HepG2 (cell line): ENCODE results near the gene LYSMD3. TPM values are rescaled to one million over a fixed set of nuclear protein-coding genes. Genes with fewer than 3 reads are reported as not detected.

Experiments
- ARNTL ChIP-seq: sonication (generic); formaldehyde crosslinking; IDR thresholded peaks from 2 replicates; pipeline ENCODE4 v1.4.0; 2020; ENCODE audit warnings: mild to moderate bottlenecking, missing genetic modification reagents
- ATAD3A ChIP-seq: sonication (generic); formaldehyde crosslinking; IDR thresholded peaks from 2 replicates; pipeline ENCODE4 v1.4.0; 2020; ENCODE audit warnings: missing genetic modification reagents
- CHD2 ChIP-seq: IDR thresholded peaks from 2 replicates; pipeline ENCODE4 v1.6.1; 2011; ENCODE audit warnings: low read depth, low read length, improper control_type of control experiment
- CSRNP2 ChIP-seq: sonication (generic); formaldehyde crosslinking; conservative IDR thresholded peaks from 2 replicates; pipeline ENCODE4 v1.8.0; 2022; ENCODE audit warnings: low read depth, missing genetic modification reagents
- ETV6 ChIP-seq: sonication (generic); formaldehyde crosslinking; conservative IDR thresholded peaks from 2 replicates; pipeline ENCODE4 v1.4.0; 2020; ENCODE audit warnings: missing genetic modification reagents
- FOXP4 ChIP-seq: sonication (generic); formaldehyde crosslinking; IDR thresholded peaks from 2 replicates; pipeline ENCODE4 v1.4.0; 2020; ENCODE audit warnings: missing genetic modification reagents
- HOXA9 ChIP-seq: sonication (generic); formaldehyde crosslinking; IDR thresholded peaks from 2 replicates; pipeline ENCODE4 v1.8.1; 2022; ENCODE audit warnings: missing genetic modification reagents, mild to moderate bottlenecking, moderate library complexity, borderline replicate concordance
- JUN ChIP-seq: sonication (generic); formaldehyde crosslinking; IDR thresholded peaks from 2 replicates; pipeline ENCODE4 v1.4.0; 2020; ENCODE audit warnings: mild to moderate bottlenecking, missing genetic modification reagents
- PHF21A ChIP-seq: sonication (generic); formaldehyde crosslinking; IDR thresholded peaks from 2 replicates; pipeline ENCODE4 v1.5.0; 2020; ENCODE audit warnings: mild to moderate bottlenecking, missing genetic modification reagents
- PHF8 ChIP-seq: sonication (generic); formaldehyde crosslinking; IDR thresholded peaks from 2 replicates; pipeline ENCODE4 v1.5.0; 2020; ENCODE audit warnings: missing genetic modification reagents
- PRDM4 ChIP-seq: sonication (generic); formaldehyde crosslinking; IDR thresholded peaks from 2 replicates; pipeline ENCODE4 v1.9.0; 2021; ENCODE audit warnings: missing genetic modification reagents, borderline replicate concordance
- RORA ChIP-seq: sonication (generic); formaldehyde crosslinking; IDR thresholded peaks from 2 replicates; pipeline ENCODE4 v1.5.0; 2020; ENCODE audit warnings: mild to moderate bottlenecking, missing genetic modification reagents, moderate library complexity
- ZNF292 ChIP-seq: sonication (generic); formaldehyde crosslinking; IDR thresholded peaks from 2 replicates; pipeline ENCODE4 v1.8.1; 2022; ENCODE audit warnings: mild to moderate bottlenecking, low read depth, missing genetic modification reagents, borderline replicate concordance
- ZNF333 ChIP-seq: sonication (generic); formaldehyde crosslinking; IDR thresholded peaks from 2 replicates; pipeline ENCODE4 v1.4.0; 2020; ENCODE audit warnings: mild to moderate bottlenecking, missing genetic modification reagents, borderline replicate concordance
- ZNF564 ChIP-seq: sonication (generic); formaldehyde crosslinking; IDR thresholded peaks from 2 replicates; pipeline ENCODE4 v1.8.1; 2023; ENCODE audit warnings: mild to moderate bottlenecking, missing genetic modification reagents
- ZNF569 ChIP-seq: sonication (generic); formaldehyde crosslinking; IDR thresholded peaks from 2 replicates; pipeline ENCODE4 v1.5.0; 2020; ENCODE audit warnings: mild to moderate bottlenecking, missing genetic modification reagents, moderate library complexity, borderline replicate concordance
- ZNF639 ChIP-seq: conservative IDR thresholded peaks from 2 replicates; pipeline ENCODE4 v1.6.1; 2018; ENCODE audit warnings: missing genetic modification reagents
- ZNF691 ChIP-seq: sonication (generic); formaldehyde crosslinking; IDR thresholded peaks from 2 replicates; pipeline ENCODE4 v1.4.0; 2020; ENCODE audit warnings: missing genetic modification reagents, low read depth, mild to moderate bottlenecking, borderline replicate concordance
- ZSCAN12 ChIP-seq: sonication (generic); formaldehyde crosslinking; IDR thresholded peaks from 2 replicates; pipeline ENCODE4 v1.9.0; 2021; ENCODE audit warnings: mild to moderate bottlenecking, missing genetic modification reagents
- ZSCAN21 ChIP-seq: sonication (generic); formaldehyde crosslinking; IDR thresholded peaks from 2 replicates; pipeline ENCODE4 v1.8.0; 2022; ENCODE audit warnings: mild to moderate bottlenecking, missing genetic modification reagents, moderate library complexity, borderline replicate concordance
- ZSCAN25 ChIP-seq: sonication (generic); formaldehyde crosslinking; IDR thresholded peaks from 2 replicates; pipeline ENCODE4 v1.8.0; 2022; ENCODE audit warnings: mild to moderate bottlenecking, missing genetic modification reagents
- polyA plus RNA-seq, 8 experiments: library from polyadenylated mRNA; depleted of rRNA in 3 of 8; stranded (reverse) in 7 of 8; unstranded in 1 of 8; fragments of >200 nt; fragmentation: Illumina TruSeq in 4 of 8; extraction: Trizol in 4 of 8; gene quantifications; 2 replicates each; pipeline versions ENCODE4 v1.2.1 to v1.2.3, GENCODE V29; 2011 to 2016; ENCODE audit warnings: low read depth in 4 of 8, missing spikeins in 1 of 8, mixed read lengths in 1 of 8; ENCODE audit not compliant: insufficient read depth in 1 of 8
- total RNA-seq, 5 experiments: library from RNA; depleted of rRNA; stranded (reverse); fragments of >200 nt; fragmentation: Illumina TruSeq; extraction: Trizol; gene quantifications; 2 replicates each; pipeline ENCODE4 v1.2.3, GENCODE V29; 2016; ENCODE audit warnings: low read depth in 1 of 5

LYSMD3 gene
- total and polyA plus RNA-seq, 2 of the 13 experiments (the other 11 are each of a cell fraction or from before 2014, with no cell fraction given), result 9.1 to 13.8 TPM

- peak; percentile 58; the same call in 1 of the 2 replicates for TF ChIP-seq FOXP4 (CRISPR knock-in tag)
- peak; percentile 41; the same call in 1 of the 2 replicates for TF ChIP-seq PHF21A (CRISPR knock-in tag)
- no peak for TF ChIP-seq ZNF564 (CRISPR knock-in tag)
- TF ChIP-seq ETV6, result no peak
- TF ChIP-seq ATAD3A (CRISPR knock-in tag), result no peak
- peak; percentile 97 for TF ChIP-seq ZNF691 (CRISPR knock-in tag)
- TF ChIP-seq ZNF569 (CRISPR knock-in tag), result no peak
- peak; percentile 95 for TF ChIP-seq PHF8 (CRISPR knock-in tag)
- no peak for TF ChIP-seq HOXA9 (CRISPR knock-in tag)
- TF ChIP-seq CHD2, result no peak
- TF ChIP-seq JUN (CRISPR knock-in tag), result peak; percentile 57; the same call in 1 of the 2 replicates
- TF ChIP-seq ZNF292, result peak; percentile 80; the same call in 1 of the 2 replicates
- TF ChIP-seq ZSCAN21, result no peak
- no peak for TF ChIP-seq ZSCAN12 (CRISPR knock-in tag)
- TF ChIP-seq ZNF639, result 0 out of 2 replicates have a peak, but pooled peaks have one; percentile 51
- no peak for TF ChIP-seq PRDM4 (CRISPR knock-in tag)
- no peak; the same call in 1 of the 2 replicates for TF ChIP-seq ZNF333 (CRISPR knock-in tag)
- peak; percentile 60 for TF ChIP-seq ARNTL (CRISPR knock-in tag)
- no peak for TF ChIP-seq CSRNP2 (CRISPR knock-in tag)
- TF ChIP-seq RORA (CRISPR knock-in tag), result no peak
- TF ChIP-seq ZSCAN25 (CRISPR knock-in tag), result no peak; the same call in 1 of the 2 replicates
These were observed at the start of gene LYSMD3 (continued) for GRCh38 chr5:90529194-90529938.
